ENCODE data around the gene PRPF8.

PRPF8 gene

DNA sequence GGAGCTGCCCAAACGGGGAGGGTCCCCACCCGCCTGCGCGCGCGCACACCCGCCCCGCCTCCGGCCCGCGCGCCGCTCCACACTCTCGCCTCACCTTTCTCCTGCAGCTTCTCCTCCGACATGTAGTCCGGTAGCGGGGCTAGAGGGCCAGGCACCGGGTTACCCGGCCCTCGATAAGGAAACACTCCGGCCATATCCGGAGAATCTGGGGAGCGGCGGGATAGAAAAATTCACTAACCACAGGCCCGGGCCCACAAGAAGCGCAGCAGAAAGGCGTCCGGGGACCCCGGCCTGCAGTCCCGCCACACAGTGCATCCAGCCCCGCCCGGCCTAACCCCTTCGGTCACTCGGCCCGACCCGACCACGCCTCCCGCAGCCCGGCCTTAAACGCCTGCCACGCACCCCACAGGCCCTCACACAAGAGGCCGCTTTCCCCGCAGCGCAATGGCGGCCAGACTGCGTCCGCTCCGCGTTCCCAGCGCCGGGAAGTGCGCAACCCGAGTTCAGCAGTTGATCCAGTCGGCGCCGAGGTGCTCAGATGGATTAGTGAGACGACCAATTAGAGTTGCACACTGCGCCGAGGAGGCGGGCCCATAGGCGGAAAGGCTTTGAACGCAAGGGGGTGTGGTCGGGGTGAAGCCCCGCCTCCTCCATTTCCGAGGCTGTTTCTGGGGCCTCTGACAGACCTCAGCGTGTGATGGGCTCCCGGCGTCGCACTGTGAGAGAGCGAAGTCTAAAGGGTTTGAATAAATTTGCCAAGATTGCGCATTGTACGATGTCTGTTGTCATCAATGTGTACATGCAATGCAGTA lies at the start of gene PRPF8:
Gene PRPF8 (minus strand): TSS at position 490 of the 812 bp plus-strand sequence. CDS start 296 bp downstream, at position 194.
- in situ Hi-C loops (cut with MboI; ENCODE audit: low sequenced_read_pairs) = no loop called here
- H3K9me3 ChIP-seq = no peaks in the 10 kb centered on the region

DNA sequence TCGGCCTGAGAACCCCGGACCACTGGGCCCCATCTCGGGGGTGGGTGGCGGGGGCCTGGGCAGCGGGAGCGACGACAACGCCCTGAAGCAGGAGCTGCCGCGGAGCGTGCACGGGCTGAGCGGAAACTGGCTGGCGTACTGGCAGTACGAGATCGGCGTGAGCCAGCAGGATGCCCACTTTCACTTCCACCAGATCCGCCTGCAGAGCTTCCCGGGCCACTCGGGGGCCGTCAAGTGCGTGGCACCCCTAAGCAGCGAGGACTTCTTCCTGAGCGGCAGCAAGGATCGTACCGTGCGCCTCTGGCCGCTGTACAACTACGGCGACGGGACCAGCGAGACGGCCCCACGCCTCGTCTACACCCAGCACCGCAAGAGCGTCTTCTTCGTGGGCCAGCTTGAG lies 49.1 kb upstream of the PRPF8 start:
- DNase-seq (ENCODE audit: low spot score in 2 of 2) = no peak
- no peak overlapping the region for H3K4me3 ChIP-seq
- H3K4me1 ChIP-seq = no peaks in the 10 kb centered on the region
- in situ Hi-C loops (cut with MboI; ENCODE audit: low sequenced_read_pairs) = no loop called here
- H3K36me3 ChIP-seq (replicated peaks) = peaks cover 4% of the 10 kb centered on the region; the same call in 1 of the 2 replicates
- H3K27me3 ChIP-seq (ENCODE audit: low read depth) = no peaks in the 10 kb centered on the region
- H3K9me3 ChIP-seq = no peaks in the 10 kb centered on the region

More for the DNA sequence above, at the start of gene PRPF8:
- peak; percentile 96 to 98 for DNase-seq (ENCODE audit: low spot score in 2 of 2)
- Histone ChIP-seq H3K36me3 (replicated peaks) (peaks cover 41% of the 10 kb centered on the region), H3K4me3 (peak within 1 kb of the TSS; percentile 99), H3K27me3 (ENCODE audit: low read depth) (no peaks in the 10 kb centered on the region), H3K4me1 (peaks cover 8% of the 10 kb centered on the region)

GRCh38 chr17:1732833-1733321 lies 48.2 kb upstream of the PRPF8 start:
- H3K4me1 ChIP-seq = no peaks in the 10 kb centered on the region
- H3K4me3 ChIP-seq = no peak overlapping the region
- no peak for DNase-seq (ENCODE audit: low spot score in 2 of 2)
- H3K27me3 ChIP-seq (ENCODE audit: low read depth) = no peaks in the 10 kb centered on the region
- peaks cover 4% of the 10 kb centered on the region; the same call in 1 of the 2 replicates for H3K36me3 ChIP-seq (replicated peaks)
- in situ Hi-C loops (cut with MboI; ENCODE audit: low sequenced_read_pairs) = no loop called here
- no peaks in the 10 kb centered on the region for H3K9me3 ChIP-seq

DNA sequence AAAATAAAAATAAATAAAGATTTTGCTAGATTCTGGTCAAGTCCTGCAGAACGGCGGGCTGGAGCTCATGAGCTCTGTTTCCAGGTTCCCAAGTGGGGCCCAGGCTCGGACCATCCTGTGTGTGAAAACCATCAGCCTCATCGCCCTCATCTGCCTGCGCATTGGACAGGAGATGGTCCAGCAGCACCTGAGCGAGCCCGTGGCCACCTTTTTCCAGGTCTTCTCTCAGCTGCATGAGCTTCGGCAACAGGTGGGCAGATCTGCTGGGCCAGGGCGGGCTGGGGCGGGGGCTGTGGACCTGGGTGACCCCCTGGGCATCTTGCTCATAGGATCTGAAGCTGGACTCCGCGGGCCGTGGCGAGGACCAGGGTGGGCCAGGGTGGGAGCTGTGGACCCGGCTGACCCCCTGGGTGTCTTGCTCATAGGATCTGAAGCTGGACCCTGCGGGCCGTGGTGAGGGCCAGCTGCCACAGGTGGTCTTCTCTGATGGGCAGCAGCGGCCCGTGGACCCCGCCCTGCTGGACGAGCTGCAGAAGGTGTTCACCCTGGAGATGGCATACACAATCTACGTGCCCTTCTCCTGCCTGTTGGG lies 47.7 kb upstream of the PRPF8 start:
- Histone ChIP-seq H3K4me3 (no peak overlapping the region), H3K9me3 (no peaks in the 10 kb centered on the region), H3K36me3 (replicated peaks) (peaks cover 4% of the 10 kb centered on the region; the same call in 1 of the 2 replicates), H3K4me1 (no peaks in the 10 kb centered on the region), H3K27me3 (ENCODE audit: low read depth) (no peaks in the 10 kb centered on the region)
- in situ Hi-C loops (cut with MboI; ENCODE audit: low sequenced_read_pairs) = no loop called here
- no peak for DNase-seq (ENCODE audit: low spot score in 2 of 2)

DNA sequence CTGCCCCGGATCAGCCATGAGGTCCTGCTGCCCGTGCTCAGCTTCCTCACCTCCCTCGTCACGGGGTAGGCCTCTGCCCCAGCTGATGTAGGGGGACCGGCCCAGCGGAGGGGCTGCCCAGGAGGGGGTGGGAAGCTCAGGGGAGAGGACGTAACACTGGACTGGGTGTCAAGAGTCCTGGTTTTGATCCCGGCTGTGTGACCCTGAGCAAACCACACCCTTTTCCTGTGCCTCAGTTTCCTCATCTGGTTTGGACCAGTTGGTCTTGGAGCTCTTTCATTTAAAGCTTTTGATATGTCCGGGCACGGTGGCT lies 46.5 kb upstream of the PRPF8 start:
- in situ Hi-C loops (cut with MboI; ENCODE audit: low sequenced_read_pairs) = no loop called here
- no peak for DNase-seq (ENCODE audit: low spot score in 2 of 2)
- H3K4me3 ChIP-seq = no peak overlapping the region
- no peaks in the 10 kb centered on the region for H3K4me1 ChIP-seq
- H3K9me3 ChIP-seq = no peaks in the 10 kb centered on the region
- peaks cover 5% of the 10 kb centered on the region for H3K36me3 ChIP-seq (replicated peaks)
- no peaks in the 10 kb centered on the region for H3K27me3 ChIP-seq (ENCODE audit: low read depth)

- Histone ChIP-seq H3K36me3 (replicated peaks) (peaks cover 8% of the 10 kb centered on the region), H3K4me3 (no peak overlapping the region), H3K9me3 (no peaks in the 10 kb centered on the region), H3K27me3 (ENCODE audit: low read depth) (no peaks in the 10 kb centered on the region), H3K4me1 (no peaks in the 10 kb centered on the region)
- in situ Hi-C loops (cut with MboI; ENCODE audit: low sequenced_read_pairs) = no loop called here
- DNase-seq (ENCODE audit: low spot score in 2 of 2) = no peak
Measured at GRCh38 chr17:1730326-1731193, 45.9 kb upstream of the PRPF8 start.

DNA sequence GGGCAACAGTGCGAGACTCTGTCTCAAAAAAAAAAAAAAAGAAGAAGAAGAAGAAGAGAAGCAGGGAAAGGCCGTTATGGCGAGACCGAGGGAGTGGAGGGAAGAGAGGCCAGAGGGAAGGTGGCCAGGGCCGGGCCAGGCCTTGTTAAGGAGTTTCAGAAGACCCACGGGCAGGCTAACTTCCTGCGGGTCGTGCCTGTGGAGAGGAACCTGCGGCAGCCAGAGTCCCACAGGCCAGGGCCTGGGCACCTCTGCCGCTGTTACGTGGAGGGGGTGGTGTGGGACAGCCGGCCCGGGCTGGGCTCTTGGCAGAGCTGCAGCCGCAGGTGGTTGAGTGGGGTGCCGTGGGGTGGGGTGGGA lies 45.3 kb upstream of the PRPF8 start:
- Histone ChIP-seq H3K36me3 (replicated peaks) (peaks cover 8% of the 10 kb centered on the region), H3K4me3 (no peak overlapping the region), H3K9me3 (no peaks in the 10 kb centered on the region), H3K4me1 (peaks cover 5% of the 10 kb centered on the region; the same call in 1 of the 2 replicates), H3K27me3 (ENCODE audit: low read depth) (no peaks in the 10 kb centered on the region)
- in situ Hi-C loops (cut with MboI; ENCODE audit: low sequenced_read_pairs) = no loop called here
- no peak for DNase-seq (ENCODE audit: low spot score in 2 of 2)

GRCh38 chr17:1727876-1728630 lies 43.4 kb upstream of the PRPF8 start:
- Histone ChIP-seq H3K4me3 (no peak overlapping the region), H3K27me3 (ENCODE audit: low read depth) (no peaks in the 10 kb centered on the region), H3K36me3 (replicated peaks) (peaks cover 8% of the 10 kb centered on the region), H3K9me3 (no peaks in the 10 kb centered on the region), H3K4me1 (peaks cover 11% of the 10 kb centered on the region)
- in situ Hi-C loops (cut with MboI; ENCODE audit: low sequenced_read_pairs) = no loop called here
- DNase-seq (ENCODE audit: low spot score in 2 of 2) = no peak

- no peaks in the 10 kb centered on the region for H3K9me3 ChIP-seq
- H3K27me3 ChIP-seq (ENCODE audit: low read depth) = no peaks in the 10 kb centered on the region
- H3K36me3 ChIP-seq (replicated peaks) = peaks cover 8% of the 10 kb centered on the region
- no peak overlapping the region for H3K4me3 ChIP-seq
- no peak for DNase-seq (ENCODE audit: low spot score in 2 of 2)
- in situ Hi-C loops (cut with MboI; ENCODE audit: low sequenced_read_pairs) = no loop called here
- peaks cover 11% of the 10 kb centered on the region for H3K4me1 ChIP-seq
Measured at GRCh38 chr17:1727258-1727789, 42.7 kb upstream of the PRPF8 start.

GRCh38 chr17:1726626-1727257 lies 42.1 kb upstream of the PRPF8 start:
- in situ Hi-C loops (cut with MboI; ENCODE audit: low sequenced_read_pairs) = no loop called here
- no peaks in the 10 kb centered on the region for H3K27me3 ChIP-seq (ENCODE audit: low read depth)
- peaks cover 8% of the 10 kb centered on the region for H3K36me3 ChIP-seq (replicated peaks)
- no peaks in the 10 kb centered on the region for H3K9me3 ChIP-seq
- DNase-seq (ENCODE audit: low spot score in 2 of 2) = no peak
- no peak overlapping the region for H3K4me3 ChIP-seq
- peaks cover 11% of the 10 kb centered on the region for H3K4me1 ChIP-seq

GRCh38 chr17:1725642-1726511 lies 41.2 kb upstream of the PRPF8 start:
- DNase-seq (ENCODE audit: low spot score in 2 of 2) = no peak
- in situ Hi-C loops (cut with MboI; ENCODE audit: low sequenced_read_pairs) = no loop called here
- peak overlapping the region; percentile 51 for H3K4me3 ChIP-seq
- peaks cover 6% of the 10 kb centered on the region for H3K36me3 ChIP-seq (replicated peaks)
- no peaks in the 10 kb centered on the region for H3K27me3 ChIP-seq (ENCODE audit: low read depth)
- H3K4me1 ChIP-seq = peaks cover 11% of the 10 kb centered on the region
- H3K9me3 ChIP-seq = no peaks in the 10 kb centered on the region

Measured in HAP-1 (cell line).